Stomach (tissue), 4 donors: Measurements from ENCODE around the gene ACSBG1.

ENCODE experiments used
- POLR2A ChIP-seq, 4 donors: fragments of 450-650 bp; IDR thresholded peaks; one replicate each; pipeline ENCODE4 v1.6.1; 2016; ENCODE audit warnings: antibody characterized with exemption in 4 of 4, control low read depth in 2 of 4, mild to moderate bottlenecking in 1 of 4, moderate library complexity in 1 of 4
- POLR2AphosphoS5 ChIP-seq, 3 donors: sonication (generic); formaldehyde crosslinking; IDR thresholded peaks; one replicate each; pipeline ENCODE4 v1.6.1; 2016; ENCODE audit warnings: antibody characterized with exemption in 3 of 3
- TF ChIP-seq, protein P1 (sequence below), 7 experiments: fragments of 450-650 bp in 4 of 7; fragments of 200-600 bp in 3 of 7; sonication (generic) in 3 of 7; IDR thresholded peaks; one replicate each; pipeline ENCODE4 v1.5.1; 2016 to 2019; ENCODE audit warnings: antibody characterized with exemption in 7 of 7, control low read depth in 2 of 7, mild to moderate bottlenecking in 1 of 7

DNA sequence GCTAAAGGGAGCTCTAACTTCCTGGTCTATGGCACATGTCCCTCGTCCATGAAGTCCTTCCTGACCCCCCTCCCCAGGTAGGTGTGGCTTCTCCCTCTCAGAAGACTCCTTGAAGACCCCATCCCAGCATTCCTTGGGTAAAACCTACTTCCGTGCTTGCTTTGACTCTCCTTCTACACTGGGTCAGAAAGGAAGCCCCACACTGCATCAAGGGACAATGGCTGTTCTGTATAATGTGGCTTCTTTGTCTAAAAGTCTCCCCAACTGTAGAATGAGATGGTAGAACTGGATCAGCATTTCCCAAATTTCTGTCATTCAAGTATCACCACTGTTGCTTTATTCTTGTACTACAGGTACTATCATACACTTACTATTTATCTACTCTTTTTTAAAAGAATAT, 26.1 kb upstream of the ACSBG1 start:
- TF ChIP-seq POLR2AphosphoS5 (IDR thresholded peaks at IDR 0.05) (no peak), POLR2A (IDR thresholded peaks at IDR 0.05) (no peak)
- TF ChIP-seq, protein P1, sequence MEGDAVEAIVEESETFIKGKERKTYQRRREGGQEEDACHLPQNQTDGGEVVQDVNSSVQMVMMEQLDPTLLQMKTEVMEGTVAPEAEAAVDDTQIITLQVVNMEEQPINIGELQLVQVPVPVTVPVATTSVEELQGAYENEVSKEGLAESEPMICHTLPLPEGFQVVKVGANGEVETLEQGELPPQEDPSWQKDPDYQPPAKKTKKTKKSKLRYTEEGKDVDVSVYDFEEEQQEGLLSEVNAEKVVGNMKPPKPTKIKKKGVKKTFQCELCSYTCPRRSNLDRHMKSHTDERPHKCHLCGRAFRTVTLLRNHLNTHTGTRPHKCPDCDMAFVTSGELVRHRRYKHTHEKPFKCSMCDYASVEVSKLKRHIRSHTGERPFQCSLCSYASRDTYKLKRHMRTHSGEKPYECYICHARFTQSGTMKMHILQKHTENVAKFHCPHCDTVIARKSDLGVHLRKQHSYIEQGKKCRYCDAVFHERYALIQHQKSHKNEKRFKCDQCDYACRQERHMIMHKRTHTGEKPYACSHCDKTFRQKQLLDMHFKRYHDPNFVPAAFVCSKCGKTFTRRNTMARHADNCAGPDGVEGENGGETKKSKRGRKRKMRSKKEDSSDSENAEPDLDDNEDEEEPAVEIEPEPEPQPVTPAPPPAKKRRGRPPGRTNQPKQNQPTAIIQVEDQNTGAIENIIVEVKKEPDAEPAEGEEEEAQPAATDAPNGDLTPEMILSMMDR (IDR thresholded peaks at IDR 0.05): no peak
